Fibroblast of skin of left quadriceps (primary cell): ENCODE results near the gene PPP1R15B.

Experiments
- DNase-seq, 2 experiments: peaks; one replicate each; pipeline ENCODE4 v3.0.0-alpha.2; 2013; ENCODE audit warnings: low read depth in 2 of 2

Gene PPP1R15B

GRCh38 chr1:204400882-204401510, 10.6 kb downstream of the PPP1R15B start:
- DNase-seq, result no peak

- DNase-seq, result peak; percentile 34 to 43
Observed at GRCh38 chr1:204398197-204399125, 13.2 kb downstream of the PPP1R15B start.

- DNase-seq, result no peak
Observed at GRCh38 chr1:204396015-204396583, 15.5 kb downstream of the PPP1R15B start.

- DNase-seq, result no peak
Observed at GRCh38 chr1:204391629-204392028, 20.0 kb downstream of the PPP1R15B start.

GRCh38 chr1:204390751-204391466, 20.7 kb downstream of the PPP1R15B start:
- no peak for DNase-seq

GRCh38 chr1:204385727-204386126, 25.9 kb downstream of the PPP1R15B start:
- no peak for DNase-seq

- DNase-seq, result no peak
Observed at GRCh38 chr1:204384636-204385352, 26.8 kb downstream of the PPP1R15B start.

GRCh38 chr1:204383163-204383904, 28.3 kb downstream of the PPP1R15B start:
- DNase-seq, result no peak

GRCh38 chr1:204382714-204383083, 28.9 kb downstream of the PPP1R15B start:
- DNase-seq, result no peak

- DNase-seq, result no peak
Observed at GRCh38 chr1:204380293-204380831, 31.3 kb downstream of the PPP1R15B start.

- no peak for DNase-seq
Observed at GRCh38 chr1:204377800-204378668, 33.6 kb downstream of the PPP1R15B start.

GRCh38 chr1:204376919-204377799, 34.5 kb downstream of the PPP1R15B start:
- DNase-seq, result no peak

GRCh38 chr1:204376465-204376864, 35.2 kb downstream of the PPP1R15B start:
- no peak for DNase-seq

GRCh38 chr1:204373911-204374310, 37.7 kb downstream of the PPP1R15B start:
- no peak for DNase-seq

- no peak for DNase-seq
Observed at GRCh38 chr1:204370176-204370575, 41.4 kb downstream of the PPP1R15B start.

- no peak for DNase-seq
Observed at GRCh38 chr1:204368996-204369726, 42.5 kb downstream of the PPP1R15B start.

GRCh38 chr1:204367956-204368355, 43.7 kb downstream of the PPP1R15B start:
- no peak for DNase-seq
